Glomerular visceral epithelial cell (primary cell): ENCODE measurements around the gene FNDC8.
A peak's percentile ranks its signal among the peaks of the same experiment; 100 is the strongest.
"Not testable (repeated sequence)": the region's sequence is repeated elsewhere in the genome, so short reads cannot be mapped to it uniquely, and the experiment has no call there.

Experiments used
- DNase-seq: peaks from one replicate; pipeline ENCODE4 v3.0.0-alpha.2; 2016; ENCODE audit errors: extremely low spot score

The FNDC8 gene

DNA sequence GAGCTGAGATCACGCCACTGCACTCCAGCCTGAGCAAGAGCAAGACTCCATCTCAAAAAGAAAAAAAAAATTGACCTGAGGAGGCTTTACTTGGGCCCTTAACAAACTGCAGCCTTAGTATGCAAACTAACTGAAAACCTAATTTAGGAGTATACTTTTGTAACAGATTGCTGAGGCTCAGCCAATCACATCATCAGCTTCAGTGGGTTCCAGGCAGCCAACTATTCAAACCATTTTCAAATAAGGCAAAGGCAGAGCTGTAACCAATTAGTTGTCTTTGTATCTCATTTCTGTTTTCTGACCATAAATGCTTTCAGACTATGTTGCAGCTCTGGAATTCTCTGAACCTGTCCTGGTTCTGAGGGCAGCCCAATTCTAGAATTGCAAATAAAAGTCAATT lies 25.7 kb upstream of the FNDC8 start:
- DNase-seq, result no peak

DNA sequence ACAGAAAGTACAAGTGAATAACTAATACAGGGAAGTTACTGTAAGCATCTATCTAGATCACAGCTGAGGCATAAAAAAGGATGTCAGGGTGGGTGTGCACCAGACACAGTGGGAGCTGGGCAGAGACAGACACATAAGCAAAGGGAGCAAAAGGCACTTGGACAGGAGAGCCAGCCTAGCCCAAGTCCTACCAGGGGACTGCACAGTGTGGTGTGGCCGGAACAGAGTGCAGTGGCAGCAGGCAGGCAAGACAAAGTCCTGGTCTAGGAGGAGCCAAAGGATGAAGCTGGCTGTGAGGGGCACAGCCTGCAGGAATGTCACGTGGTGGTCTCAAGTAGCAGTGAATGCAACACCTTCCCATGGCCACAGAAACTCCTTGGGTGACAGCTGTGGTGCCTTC lies 23.6 kb upstream of the FNDC8 start:
- DNase-seq, result no peak

- DNase-seq, result no peak
Measured at GRCh38 chr17:35099908-35100307, 21.5 kb upstream of the FNDC8 start.

DNA sequence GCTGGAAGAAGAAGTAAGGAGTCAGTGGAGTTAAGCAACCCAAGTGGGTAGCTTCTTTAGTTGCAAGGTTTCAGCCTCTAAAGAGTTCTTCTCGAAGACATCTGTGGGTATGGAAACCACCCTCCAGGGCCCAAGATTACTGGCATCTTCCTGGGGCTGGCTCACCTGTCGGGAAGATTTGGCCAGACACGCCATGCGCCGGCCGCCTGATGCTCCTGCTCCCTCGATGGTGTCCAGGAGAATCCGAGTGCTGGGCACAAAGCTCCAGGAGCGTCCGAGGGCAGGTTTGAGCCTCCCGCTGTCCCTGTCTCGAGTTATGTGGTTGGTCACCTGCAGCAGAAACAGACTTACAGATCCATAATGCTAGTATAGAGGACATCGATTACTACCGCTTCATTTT lies 20.4 kb upstream of the FNDC8 start:
- no peak for DNase-seq

- DNase-seq, result no peak
Measured at GRCh38 chr17:35101725-35102124, 19.7 kb upstream of the FNDC8 start.

- peak; percentile 35 for DNase-seq
Measured at GRCh38 chr17:35103271-35103670, 18.1 kb upstream of the FNDC8 start.

DNA sequence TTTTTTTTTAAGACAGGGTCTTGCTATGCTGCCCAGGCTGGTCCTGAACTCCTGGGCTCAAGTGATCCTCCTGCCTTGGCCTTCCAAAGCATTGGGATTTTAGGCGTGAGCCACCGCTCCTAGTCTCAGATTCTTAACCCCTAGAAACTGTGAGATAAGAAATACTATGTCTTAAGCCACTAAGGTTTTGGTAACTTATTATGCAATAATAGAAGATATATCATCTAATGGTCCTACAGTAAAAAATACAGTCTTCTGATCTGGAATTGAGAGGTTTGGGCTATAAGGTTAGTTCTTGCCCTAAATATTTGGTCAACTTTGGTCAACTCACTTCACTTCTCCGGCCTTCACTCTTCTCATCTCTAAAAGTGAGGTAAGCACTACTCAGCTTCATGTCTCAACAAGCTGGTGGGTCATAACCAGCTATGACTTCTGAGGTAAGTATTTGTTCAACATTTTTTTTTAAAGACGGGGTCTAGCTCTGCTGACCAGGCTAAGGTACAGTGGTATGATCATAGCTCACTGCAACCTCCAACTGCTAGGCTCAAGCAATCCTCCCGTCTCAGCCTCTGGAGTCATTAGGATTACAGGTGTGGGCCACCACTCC lies 16.5 kb upstream of the FNDC8 start:
- no peak for DNase-seq

DNA sequence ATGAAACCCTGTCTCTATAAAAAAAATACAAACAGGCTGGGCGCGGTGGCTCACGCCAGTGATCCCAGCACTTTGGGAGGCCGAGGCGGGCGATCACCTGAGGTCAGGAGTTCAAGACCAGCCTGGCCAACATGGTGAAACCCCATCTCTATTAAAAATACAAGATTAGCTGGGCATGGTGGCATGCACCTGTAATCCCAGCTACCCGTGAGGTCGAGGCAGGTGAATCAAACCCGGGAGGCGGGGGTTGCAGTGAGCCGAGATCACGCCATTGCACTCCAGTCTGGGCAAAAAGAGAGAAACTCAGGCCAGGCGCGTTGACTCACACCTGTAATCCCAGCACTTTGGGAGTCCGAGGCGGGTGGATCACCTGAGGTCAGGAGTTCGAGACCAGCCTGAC lies 10.6 kb upstream of the FNDC8 start:
- DNase-seq, result not testable (repeated sequence)

GRCh38 chr17:35116845-35117244 lies 4.6 kb upstream of the FNDC8 start:
- DNase-seq, result no peak

DNA sequence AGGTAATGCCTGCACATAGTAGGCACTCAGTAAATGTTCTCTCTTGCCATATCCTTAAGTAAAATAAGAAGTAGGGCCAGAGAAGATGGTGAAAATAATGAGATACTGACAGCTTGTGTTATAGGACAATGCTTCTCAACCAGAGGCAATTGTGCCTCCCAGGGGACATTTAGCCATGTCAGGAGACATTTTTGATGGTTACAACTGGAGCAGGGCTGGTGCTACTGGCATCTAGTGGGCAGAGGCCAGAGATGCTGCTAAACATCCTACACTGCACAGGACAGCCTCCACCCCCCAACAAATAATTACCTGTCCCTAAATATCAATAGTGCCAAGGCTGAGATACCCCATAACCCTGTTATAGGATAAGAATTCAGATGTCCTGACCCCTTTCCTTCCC lies 3.4 kb upstream of the FNDC8 start:
- DNase-seq, result peak; percentile 34

DNA sequence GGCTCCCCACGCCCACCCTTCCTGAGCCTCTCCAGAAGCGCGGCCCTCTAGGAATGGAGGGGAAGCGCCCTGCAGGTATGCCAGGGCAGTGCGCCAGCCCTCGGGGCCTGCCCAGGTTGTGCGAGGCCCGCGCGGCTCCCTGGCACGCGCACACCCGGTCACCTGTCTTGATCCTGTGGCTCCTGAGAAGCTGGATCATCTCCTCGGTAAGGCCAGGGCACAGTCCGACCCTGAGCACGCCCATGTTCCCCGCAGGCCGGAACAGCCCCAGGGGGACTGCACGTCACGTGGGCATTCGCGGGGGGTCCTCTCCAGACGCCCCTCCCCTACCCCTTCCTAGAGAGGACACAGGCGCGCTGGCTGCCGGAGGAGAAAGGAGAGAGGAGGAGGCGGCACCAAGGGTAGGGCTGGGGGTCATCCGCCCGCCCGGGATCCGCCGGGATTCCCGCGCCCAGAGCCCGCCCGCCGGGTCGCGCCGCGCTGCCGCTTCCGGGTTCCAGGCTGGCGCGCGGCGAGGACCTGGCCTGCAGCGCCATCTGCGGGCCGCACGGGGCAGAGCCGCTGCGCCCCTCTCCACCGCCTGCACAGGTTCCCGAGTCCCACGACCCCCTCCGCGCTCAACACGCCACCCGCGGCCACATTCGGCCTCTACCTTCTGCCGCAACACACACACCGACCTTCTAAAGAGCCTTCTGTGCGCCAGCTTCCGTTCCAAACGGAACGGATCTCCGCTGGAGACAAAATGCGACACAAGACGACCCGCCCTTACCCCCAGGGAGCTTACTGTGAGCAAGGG lies 1.8 kb upstream of the FNDC8 start, which contains the start of gene RAD51D:
RAD51D (minus strand) TSS at position 491 of the 796 bp plus-strand sequence; CDS start at position 244, 247 bp downstream.
- peak; percentile 84 for DNase-seq

DNA sequence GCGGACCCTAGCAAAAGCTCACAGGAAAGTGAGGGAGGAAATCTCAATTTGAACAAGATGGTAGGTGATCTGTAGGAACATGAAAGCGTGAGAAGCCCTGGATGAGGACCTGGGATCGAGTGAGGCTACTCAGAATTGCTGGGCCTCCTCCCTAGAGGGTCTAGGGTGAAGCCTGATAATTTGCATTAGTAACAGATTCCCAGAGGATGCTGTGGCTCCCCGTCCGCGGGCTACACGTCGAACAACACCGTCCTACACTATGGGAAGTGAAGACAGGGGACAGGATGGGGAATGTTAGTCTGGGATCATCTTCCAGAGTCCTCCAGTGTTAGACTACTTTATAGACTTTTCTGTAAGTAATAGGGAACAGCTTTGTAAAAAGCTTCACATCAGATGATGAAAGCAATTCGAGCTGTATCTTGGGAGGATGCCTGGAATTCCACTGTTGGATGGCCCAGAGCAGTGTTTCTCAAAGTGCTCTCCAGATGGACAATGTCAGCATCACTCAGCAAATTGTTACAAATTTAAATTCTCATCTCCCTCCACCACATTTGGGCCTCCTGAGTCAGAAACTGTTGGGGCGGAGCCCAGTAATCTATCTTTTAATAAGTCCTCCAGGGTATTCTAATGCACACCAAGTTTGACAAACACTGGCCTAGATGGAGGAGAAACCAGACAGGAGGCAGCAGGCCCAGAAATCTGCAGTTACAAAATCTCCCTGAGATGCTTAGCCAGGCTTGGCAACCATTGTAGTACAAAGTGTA lies 6.5 kb downstream of the FNDC8 start:
- no peak for DNase-seq

DNA sequence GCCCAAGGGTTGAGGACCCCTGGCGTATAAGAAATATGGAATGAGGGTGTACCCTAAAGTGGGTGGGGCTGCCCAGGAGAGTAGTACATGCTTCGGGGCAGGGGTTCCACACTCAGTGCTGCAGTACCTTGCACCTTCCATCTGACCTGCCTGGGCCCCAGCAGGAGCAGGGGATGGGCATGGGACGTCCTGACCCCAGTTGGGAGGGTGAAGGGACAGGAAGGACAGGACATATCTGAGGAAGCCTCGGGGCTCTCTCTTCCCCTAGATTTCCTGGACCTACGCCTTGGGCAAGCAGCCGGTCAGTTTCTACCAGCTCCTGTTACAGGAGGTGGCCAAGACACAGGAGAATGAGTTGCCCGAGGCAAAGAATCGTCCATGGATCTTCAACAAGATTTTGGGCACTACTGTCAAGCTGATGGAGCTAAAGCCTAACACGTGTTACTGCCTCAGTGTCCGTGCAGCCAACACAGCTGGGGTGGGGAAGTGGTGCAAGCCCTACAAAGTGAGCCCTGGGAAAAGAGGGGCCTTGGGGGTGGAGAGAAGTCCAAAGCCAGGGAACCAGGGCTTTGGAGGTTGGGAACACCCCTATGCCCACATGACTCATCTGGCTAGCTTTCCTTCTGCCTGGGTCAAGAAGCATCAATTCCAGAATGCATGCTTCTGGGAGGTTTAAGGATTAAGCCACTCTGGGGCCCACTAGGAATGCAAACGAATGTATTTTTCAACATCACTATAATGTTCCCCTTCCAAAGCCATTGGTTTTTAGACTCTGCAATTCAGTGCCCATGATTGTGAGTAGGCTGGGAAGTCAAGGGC lies 7.9 kb downstream of the FNDC8 start:
- DNase-seq, result no peak

DNA sequence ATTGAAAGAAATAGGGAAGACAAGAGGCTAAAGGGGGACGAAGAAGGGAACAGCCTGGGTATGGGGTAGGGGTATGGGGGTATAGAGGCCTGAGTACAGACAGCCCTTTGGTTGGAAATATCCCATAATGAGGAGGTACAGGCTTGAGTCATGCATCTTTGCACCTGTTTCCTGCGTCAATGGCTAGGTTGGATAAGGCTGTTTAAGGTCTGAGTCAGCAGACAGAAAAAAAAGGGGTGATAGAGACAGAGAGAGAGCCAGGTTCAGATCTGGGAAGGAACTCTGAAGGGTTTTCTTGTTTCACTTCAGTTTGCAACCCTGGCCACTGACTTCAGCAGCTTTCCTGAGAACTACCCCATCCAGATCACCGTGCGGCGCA lies 8.5 kb downstream of the FNDC8 start:
- peak; percentile 12 for DNase-seq

DNA sequence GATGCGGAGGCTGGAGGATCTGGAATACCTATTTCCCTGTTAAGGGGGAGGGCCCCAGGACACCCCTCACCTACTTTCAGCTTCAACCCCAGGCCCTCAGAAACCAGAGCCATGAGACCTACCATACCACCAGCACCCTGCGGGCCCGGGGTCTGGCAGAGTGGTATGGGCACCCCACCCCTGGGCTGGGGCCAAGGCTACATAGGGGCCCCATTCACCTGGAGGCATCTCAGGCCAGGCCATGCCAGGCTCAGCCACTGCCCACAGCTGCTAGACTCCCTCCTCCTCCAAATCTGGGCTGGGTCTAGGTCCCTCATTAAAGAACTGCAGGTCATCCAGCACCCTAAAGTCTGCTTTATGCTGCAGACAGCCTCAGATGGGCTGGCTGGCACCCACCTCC lies 9.0 kb downstream of the FNDC8 start:
- DNase-seq, result no peak

- DNase-seq, result no peak
Measured at GRCh38 chr17:35132099-35132498, 10.7 kb downstream of the FNDC8 start.

DNA sequence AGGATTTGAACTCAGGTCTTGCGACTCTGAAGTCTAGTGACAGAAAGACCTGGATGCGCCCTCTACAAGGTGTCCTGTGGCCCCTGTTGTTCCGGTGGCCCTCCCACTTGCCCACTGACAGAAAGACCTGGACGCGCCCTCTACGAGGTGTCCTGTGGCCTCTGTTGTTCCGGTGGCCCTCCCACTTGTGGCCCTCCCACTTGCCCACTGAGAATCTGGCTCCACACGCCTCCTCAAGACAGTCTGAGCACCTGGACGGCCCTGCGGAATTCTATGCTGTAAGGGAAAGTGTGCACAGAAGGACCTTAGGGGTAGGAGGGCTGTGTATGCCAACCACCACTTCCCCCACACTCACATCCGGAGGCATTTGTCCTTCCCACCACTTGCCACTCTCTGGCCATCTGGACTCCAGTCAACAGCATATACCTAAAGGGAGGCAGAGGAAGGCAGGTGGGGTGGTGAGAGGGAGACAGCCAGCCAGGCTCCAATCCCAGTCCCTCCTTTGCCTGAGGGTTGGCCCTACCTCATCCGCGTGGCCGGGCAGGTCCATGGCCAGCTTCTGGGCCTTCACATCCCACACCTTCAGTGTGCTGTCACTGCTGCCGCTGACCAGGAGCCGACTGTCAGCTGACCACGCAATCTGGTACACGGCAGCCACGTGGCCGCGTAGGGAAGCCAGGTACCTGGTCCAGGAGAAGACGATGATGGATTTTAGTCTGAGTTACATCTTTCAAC lies 11.6 kb downstream of the FNDC8 start:
- DNase-seq, result no peak

GRCh38 chr17:35135322-35135721 lies 13.9 kb downstream of the FNDC8 start:
- DNase-seq, result no peak

- no peak for DNase-seq
Measured at GRCh38 chr17:35138218-35138617, 16.8 kb downstream of the FNDC8 start.

GRCh38 chr17:35141681-35142466 lies 20.5 kb downstream of the FNDC8 start, which contains the start of gene NLE1:
Gene NLE1, minus strand, starts transcription at chr17:35142303. Its CDS starts 28 bp downstream, at chr17:35142275.
- DNase-seq, result peak; percentile 81
